Glomerular endothelial cell (primary cell): Measurements from ENCODE around the gene LIPN. TPM values are rescaled to one million over a fixed set of nuclear protein-coding genes. Genes with fewer than 3 reads are reported as not detected.
"Not testable (repeated sequence)": the region's sequence is repeated elsewhere in the genome, so short reads cannot be mapped to it uniquely, and the experiment has no call there.

ENCODE experiments used
- DNase-seq: peaks from one replicate; pipeline ENCODE4 v3.0.0-alpha.2; 2011; ENCODE audit warnings: low read depth, low spot score; ENCODE audit errors: extremely low read depth
- total RNA-seq: library from RNA; depleted of rRNA; stranded (reverse); fragments of >200 nt; gene quantifications from 2 replicates; pipeline ENCODE4 v1.2.3, GENCODE V29; 2015

LIPN gene, protein sequence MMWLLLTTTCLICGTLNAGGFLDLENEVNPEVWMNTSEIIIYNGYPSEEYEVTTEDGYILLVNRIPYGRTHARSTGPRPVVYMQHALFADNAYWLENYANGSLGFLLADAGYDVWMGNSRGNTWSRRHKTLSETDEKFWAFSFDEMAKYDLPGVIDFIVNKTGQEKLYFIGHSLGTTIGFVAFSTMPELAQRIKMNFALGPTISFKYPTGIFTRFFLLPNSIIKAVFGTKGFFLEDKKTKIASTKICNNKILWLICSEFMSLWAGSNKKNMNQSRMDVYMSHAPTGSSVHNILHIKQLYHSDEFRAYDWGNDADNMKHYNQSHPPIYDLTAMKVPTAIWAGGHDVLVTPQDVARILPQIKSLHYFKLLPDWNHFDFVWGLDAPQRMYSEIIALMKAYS
- total RNA-seq = not detected in 2 replicates

DNA sequence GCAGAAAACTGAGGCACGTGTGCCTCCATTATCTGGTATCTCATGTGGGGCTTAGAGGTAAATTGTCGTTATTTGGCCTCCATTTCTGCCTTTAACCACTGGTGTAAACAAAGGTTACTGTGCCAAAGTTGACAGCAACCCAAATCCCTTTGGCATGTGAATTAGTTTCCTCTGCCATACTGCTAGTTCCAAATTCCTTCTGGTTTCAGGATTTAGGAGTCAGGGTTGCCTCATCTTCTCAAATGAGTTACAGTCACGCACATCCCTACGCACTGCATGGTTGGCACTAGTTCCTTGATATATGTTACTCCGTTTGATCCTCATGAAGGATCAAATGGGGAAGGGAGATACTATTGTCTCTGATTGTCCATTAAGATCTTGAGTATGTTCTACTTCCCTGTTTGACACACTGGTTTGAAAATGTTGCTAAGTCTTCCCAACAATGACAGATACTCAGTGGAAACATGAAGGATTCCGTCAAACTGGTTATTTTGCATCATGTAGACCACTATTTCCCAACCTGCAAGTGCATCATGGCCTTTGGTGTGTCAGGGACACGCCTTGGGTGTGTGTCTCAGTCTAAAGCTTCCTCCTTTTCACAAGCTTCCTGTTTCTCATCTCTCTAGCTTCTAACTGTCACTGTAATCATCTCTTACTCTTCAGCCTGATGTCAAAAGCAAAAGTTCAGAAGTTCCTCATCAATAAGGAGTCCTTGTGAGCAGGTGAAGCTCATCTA lies at the start of gene LIPN:
TSS of gene LIPN (plus strand) at position 655 of the 736 bp plus-strand sequence. CDS start 1,386 bp downstream, outside the sequence.
- DNase-seq = no peak

DNA sequence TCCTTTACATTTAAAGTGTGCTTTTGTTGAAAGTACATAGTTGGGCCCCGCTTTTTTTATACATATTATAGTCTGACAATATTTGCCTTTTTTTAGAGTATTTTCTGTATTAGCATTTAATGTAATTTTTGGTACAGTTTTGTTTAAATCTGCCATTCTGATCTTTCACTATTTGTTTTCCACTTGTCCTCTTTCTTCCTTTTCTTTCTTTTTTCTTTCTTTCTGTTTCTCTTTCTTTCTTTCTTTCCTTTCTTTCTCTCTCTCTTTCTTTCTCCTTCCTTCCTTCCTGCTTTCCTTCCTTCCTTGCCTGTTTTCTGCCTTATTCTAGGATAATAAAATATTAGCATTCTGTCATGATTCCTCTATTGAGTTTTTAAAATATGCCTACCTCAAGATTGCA lies 44.3 kb upstream of the LIPN start:
- no peak for DNase-seq

DNA sequence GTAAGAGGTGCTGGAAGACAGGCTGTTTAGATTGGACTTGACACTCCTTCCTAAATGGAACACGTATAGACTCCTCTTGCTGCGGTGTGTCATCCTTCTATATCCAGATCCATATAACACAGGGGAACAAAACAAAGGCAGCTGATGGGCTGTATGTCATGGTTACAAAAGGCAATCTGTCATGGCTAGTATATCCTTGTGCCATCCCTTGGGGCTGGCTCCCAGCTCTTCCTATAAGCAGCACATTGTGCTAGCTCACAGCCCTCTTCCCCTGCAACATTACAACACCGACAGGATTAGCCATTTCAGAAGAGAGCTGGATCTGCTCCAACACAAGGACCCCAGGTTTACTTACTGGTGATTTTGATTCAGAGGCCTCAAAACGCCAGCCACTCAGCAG lies 38.4 kb upstream of the LIPN start:
- no peak for DNase-seq

DNA sequence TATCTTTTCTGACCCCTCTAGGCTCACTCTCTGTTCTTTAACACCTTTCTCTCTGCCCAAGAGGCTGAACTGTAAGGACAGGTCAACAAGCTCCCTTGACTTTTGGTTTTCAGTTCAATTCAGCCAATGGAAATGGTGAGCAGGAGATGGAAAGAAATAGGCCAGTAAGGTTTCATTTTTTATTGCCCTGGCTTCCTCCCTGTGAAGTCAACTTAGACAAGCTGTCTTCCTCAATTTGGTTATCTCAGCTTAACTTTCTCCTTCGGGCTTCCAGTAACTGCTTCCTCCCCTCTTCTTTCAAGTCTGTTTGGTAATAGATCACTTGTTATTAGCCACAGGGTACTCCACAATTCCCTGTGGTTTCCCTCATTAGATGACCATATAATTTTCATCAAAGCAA lies 34.0 kb upstream of the LIPN start:
- DNase-seq = no peak

DNA sequence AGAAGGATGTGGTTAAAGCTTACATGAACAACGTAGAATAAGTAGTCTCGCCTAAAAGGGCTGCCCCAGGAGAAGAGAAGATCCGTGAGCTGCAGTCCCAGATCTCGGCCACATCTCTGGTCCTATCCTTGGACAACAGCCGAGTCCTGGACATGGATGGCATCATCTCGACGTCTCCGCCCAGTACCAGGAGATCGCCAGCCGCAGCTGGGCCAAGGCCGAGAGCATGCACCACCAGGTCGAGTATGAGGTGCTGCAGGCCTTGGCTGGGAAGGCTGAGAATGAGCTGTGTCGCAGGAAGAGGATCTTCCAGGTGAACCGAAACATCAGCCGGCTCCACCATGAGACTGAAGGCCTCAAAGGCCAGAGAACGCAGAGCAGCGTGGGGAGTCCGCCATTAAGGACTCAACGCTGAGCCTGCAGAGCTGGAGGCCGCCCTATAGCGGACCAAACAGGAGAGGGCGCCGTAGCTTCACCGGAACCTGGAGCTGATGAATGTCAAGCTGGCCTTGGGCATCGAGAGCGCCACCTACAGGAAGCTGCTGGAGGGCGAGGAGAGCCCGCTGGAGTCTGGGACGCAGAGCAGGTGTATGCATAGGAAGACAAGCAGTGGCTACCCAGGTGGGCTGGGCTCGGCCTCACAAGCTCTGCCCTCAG lies 31.6 kb upstream of the LIPN start:
- no peak for DNase-seq

DNA sequence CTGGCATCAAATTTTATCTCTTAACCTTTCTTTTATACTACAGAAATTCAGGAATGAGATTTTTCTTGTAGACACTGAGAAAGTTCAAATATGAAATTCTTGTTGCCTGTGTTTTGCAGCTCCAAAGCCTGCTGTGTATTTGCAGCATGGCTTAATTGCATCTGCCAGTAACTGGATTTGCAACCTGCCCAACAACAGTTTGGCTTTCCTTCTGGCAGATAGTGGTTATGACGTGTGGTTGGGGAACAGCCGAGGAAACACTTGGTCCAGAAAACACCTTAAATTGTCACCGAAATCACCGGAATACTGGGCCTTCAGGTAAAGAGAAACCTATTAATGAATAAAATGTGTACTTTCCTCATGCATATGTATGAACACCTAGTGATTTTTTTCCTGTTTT lies 29.0 kb upstream of the LIPN start:
- no peak for DNase-seq

DNA sequence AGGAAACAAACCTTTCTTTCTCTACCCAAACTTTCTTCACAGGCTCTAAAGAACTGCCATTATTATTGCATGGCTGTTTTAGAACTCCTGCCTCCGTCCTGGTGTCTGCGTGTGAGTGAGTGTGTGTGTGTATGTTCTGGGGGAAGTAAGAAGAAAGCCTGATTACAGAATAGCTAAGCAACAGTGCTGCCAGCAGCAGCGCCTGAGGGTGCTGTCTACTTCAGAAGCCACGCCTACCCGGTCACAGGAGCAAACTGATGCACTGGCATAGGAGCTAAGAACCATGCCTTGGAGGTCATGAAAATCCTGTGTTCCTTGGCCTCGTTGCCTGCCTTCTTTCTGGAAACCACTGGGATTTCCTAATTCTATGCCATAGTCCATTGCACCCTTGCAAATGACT lies 28.5 kb upstream of the LIPN start:
- no peak for DNase-seq

DNA sequence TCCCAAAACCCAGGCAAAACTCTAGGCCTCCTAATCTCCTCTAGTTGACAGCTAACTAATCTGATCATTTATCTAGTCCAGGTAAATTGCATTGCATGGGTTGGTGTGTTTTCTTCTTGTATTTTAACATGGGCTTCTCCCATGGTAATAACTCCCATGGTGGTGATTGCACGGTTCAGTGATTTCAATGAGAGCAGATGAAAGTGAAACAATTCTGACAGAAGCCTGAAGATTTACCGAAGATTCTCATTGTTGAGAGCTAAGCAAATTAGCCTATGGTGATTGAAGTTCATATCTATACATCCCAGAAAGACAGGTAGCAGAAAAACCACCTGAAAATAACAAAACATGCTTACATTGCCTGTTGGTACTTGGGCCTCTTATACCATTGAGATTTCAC lies 26.6 kb upstream of the LIPN start:
- DNase-seq = no peak

DNA sequence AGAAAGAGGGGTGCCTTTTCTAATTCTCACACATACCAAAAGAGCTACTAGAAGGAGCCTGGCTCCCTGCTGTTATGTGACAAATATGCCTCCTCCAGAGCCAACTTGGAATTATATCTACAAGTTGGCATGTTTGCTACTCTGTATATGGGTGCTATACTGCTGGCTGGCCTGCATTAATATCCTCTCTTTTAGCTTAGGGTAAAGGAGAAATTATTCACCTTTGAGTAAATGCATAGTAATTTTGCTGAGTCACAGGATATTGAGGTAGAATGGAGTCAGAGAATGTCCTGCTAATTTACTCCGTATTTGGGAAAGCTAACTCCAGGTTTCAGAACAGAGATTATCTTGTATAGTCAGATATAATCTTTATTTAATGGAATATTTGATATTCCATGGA lies 24.2 kb upstream of the LIPN start:
- DNase-seq = no peak

DNA sequence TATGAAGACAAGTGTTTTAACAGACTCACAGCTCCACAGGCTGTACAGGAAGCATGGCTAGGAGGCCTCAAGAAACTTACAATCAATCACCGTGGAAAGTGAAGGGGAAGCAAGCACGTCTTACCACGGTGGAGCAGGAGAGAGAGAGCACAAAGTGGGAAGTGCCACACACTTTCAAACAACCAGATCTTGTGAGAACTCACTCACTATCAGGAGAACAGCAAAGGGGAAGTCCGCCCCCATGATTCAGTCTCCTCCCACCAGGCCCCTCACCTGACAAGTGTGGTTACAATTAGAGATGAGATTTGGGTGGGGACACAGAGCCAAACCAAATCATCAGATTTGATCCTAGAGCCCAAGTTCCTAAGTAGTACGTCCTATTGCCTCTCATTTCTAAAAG lies 17.9 kb upstream of the LIPN start:
- DNase-seq = not testable (repeated sequence)

DNA sequence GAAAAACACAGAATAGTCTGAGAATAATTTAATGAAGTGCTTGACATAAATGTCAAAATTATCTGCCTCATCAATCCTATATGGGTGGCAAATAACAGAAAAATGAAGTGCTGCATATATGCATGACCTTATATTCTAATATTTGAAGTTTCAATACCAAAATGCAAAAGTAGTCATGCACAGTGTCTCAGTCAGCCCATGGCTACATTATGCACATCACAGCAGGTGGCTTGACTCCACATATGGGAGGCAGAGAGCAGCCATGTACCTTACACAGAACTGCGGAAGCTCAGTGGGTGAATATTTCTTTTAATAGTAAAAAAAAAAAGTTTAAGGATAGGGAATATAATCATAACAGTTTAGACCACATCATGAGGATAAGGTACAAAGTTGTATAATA lies 17.4 kb upstream of the LIPN start:
- DNase-seq = no peak

DNA sequence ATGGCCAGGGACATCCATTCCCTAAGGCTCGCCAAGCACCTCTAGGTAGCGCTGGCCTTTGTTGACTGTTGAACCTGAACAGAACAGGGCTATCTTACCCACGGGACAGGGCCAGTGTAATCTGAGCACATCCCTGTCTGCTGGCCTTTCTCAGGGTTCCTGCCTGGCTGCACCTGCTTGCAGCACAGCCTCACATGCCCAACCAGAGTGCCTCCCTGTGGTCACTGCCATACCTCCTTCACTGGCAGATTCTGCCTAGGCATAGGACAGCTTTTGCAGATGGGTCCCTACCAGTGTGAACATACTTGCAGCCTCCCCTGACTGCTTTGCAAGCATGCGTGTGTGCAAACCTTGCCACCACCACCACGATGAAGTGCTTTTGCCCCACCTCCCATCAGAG lies 15.8 kb upstream of the LIPN start:
- no peak for DNase-seq

DNA sequence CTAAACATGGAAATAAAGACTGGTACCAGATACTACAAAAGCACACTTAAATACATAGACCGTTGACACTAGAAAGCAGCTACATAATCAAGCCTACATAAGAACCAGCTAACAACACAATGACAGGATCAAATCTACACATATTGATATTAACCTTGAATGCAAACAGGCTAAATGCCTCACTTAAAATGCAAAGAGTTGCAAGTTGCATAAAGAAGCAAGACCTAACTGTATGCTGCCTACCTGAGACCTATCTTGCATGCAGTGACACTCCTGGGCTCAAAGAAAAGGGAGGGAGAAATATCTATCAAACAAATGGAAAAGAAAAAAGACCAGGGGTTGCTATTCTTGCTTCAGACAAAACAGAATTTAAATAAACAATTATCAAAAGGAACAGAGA lies 14.2 kb upstream of the LIPN start:
- DNase-seq = no peak

DNA sequence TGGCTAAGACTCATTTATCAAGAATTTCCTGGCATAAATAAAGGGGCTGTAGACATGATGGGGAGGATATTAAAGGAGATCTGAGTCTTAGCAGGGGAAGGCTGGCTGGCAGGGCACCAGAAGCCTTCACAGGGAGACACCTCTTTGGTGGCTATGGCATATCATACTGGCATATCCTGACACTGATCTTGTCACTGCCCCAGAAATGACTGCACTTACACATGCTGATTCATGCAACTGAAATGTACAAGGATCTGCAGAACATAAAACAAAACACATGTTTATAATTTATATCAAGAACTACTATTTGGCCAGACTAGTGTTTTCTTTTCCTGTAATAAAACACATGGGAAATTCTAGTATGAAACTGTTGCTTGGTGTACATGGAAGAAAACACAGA lies 5.5 kb upstream of the LIPN start:
- no peak for DNase-seq

DNA sequence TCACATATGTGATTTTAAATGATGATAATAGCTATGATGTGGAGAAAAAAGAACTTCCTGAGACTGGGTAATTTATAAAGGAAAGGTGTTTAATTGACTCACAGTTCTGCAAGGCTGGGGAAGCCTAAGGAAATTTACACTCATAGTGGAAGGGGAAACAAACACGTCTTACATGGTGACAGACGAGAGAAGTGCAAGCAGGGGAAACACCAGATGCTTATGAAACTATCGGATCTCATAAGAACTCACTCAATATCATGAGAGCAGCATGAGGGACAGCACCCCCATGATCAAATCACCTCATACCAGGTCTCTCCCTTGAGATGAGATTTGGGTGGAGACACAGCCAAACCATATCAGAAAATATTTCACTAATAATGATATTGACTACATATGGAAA lies 4.1 kb upstream of the LIPN start:
- DNase-seq = no peak

DNA sequence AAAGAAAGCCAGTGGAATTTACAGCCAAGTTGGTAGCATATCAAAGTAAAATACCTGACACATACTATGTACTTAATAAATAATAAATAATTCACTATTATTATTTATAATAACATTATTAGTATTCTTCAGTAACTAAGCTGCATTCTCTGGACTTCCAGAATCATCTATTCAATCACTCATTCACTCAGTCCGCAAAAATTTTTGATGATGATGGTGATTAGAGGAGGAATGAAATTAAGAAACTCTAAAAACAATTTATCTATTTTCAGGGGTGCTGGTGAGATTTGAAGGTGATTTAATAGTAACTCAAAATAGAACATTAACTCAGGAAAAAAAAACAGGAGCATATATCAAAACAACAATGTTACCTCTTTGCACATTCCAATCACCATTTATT lies 3.2 kb upstream of the LIPN start:
- no peak for DNase-seq

DNA sequence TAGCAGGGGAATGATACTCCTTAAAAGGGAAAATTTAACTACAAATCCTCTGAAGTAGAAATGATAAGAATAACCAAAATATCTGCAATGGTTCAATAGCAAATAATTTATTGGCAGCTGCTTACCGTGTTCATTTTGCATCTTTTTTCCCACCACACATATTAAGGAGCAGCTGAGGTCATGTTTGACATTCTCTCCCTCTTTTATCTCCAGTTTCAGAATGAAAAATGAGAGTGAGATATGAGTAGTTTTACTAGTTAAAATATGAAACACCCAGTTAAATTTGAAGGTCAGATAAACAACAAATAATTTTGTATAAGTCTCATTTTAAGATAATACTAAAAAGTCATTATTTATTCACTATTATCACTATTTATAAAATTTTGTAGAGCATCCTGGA lies 3.1 kb downstream of the LIPN start:
- no peak for DNase-seq

DNA sequence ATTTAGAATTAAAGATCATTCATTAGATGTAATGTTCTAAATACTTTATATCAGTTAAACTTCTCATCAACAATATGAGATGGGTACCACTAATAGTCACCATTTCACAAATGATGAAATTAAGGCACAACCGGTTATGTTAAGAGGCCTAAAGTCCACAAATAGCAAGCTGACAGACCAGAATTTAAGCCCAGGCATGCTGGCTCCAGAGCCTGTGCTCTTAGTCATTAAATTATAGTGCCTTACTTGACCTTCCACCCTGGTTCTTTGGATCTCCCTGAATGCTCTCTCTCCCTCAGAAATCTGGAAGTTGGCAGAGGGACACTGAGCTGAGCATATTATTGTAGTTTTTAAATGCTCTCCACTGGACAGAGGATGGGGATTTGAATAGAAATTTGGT lies 3.6 kb downstream of the LIPN start:
- no peak for DNase-seq

DNA sequence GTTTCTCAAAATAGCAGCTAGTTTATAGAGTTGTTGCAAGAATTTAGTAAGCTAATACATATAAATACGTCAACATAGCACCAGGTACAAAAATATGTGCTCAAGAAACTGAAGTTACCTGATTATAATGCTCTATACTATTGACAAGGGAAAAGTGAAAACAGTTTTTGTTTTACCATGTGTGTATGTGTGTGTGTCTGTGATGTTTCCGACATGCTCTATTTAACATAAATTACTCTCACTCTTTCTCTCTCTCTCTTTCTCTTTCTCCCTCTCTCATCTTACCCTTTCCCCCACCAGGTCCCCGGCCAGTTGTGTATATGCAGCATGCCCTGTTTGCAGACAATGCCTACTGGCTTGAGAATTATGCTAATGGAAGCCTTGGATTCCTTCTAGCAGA lies 4.3 kb downstream of the LIPN start:
- no peak for DNase-seq

DNA sequence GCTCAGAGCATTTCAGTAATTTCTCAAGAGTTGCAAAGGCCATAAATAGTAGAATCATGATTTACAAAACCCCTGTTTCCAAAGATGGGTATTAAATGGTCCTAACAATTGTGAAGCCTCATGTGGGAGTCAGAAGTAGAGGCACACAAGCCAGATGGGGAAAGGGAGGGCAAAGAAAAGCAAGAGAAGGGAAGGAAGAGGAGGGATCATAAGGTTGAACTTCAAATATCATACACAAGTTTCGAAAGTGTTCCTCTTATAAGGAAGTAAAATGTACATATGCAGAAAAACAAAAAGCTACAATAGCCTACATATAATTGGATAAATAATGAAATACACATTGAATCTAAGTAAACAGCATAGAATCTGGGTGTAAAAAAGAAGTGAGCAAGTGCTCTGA lies 6.0 kb downstream of the LIPN start:
- DNase-seq = no peak

DNA sequence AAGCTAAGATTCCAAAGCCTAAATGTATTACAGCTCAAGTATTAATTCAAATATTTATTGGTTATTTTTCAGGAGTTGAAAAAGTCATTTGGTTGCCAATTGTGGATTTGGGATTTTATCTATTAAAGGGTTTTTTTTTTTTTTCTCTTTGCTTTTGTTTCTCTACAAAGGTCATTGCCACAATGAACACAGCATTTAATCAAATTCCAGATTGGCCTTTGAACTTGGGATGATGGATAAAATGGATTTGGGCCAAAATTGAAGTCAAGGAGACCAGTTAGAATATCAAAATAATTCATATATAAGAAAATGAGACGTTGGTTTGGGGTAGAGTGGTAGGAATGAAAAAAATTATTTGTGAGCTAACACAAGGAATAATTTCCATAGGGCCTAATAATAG lies 9.6 kb downstream of the LIPN start:
- DNase-seq = no peak

DNA sequence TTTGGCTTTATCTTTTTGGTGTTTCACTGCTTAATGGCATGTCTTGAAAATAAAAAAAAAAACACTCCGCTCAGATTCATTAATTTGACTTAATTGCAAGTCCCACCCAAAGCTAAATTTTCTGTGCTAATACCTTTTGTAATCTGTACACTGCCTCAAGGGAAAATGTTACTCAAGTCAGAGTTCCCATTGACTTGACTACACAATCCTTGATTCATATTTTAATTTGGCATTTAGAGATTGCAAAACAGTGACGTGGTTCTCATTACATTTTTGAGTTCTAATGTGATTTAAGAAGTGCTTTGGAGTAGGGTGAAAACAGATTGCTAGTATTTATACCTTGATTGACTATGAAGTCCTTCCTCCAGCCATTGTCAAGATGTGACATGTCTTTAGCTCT lies 21.4 kb downstream of the LIPN start:
- DNase-seq = no peak
